ENCODE data around the gene APOL6.

APOL6 gene

DNA sequence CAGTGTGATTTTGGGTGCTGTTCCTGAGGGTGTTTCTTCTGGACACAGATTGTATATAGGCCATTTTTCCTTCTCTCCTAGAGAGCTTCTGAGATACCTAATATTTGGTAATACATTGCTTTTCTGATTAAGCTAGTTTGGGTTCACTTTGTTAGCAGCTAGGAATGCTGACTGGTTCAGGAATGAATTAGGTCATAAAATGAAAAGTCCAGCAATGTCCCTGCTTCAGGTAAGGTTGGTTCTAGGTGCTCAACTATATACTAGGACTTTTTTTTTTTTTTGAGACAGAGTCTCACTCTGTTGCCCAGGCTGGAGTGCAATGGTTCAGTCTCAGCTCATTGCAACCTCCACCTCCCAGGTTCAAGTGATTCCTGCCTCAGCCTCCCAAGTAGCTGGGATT, 36.5 kb downstream of the APOL6 start:
- TF ChIP-seq, protein P1, sequence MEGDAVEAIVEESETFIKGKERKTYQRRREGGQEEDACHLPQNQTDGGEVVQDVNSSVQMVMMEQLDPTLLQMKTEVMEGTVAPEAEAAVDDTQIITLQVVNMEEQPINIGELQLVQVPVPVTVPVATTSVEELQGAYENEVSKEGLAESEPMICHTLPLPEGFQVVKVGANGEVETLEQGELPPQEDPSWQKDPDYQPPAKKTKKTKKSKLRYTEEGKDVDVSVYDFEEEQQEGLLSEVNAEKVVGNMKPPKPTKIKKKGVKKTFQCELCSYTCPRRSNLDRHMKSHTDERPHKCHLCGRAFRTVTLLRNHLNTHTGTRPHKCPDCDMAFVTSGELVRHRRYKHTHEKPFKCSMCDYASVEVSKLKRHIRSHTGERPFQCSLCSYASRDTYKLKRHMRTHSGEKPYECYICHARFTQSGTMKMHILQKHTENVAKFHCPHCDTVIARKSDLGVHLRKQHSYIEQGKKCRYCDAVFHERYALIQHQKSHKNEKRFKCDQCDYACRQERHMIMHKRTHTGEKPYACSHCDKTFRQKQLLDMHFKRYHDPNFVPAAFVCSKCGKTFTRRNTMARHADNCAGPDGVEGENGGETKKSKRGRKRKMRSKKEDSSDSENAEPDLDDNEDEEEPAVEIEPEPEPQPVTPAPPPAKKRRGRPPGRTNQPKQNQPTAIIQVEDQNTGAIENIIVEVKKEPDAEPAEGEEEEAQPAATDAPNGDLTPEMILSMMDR (IDR thresholded peaks at IDR 0.05; ENCODE audit: low read length, missing control alignments), result no peak
- H3K4me3 ChIP-seq (replicated peaks; ENCODE audit: low read depth, low read length), result no peak overlapping the region
- no peak for DNase-seq (ENCODE audit: low read depth)

DNA sequence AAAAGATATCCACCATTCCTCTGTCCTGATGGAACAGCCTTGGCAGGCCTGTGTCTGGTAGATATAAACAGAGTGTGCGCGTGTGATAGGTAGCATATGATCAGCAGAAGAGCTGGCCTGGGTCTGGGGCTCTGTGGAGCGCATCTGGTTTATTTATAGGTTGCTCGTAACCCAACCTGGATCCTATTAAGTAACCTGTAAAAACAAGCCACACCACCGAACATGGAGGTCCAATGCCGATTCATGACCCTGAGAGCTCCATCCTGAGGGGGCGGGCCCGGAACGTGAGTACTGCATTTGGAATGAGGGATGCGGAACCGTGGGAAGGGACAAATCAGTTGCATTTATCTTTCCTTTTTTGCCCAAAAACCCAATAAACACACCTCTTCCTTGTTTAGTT, 37.5 kb downstream of the APOL6 start:
- H3K4me3 ChIP-seq (replicated peaks; ENCODE audit: low read depth, low read length), result no peak overlapping the region
- TF ChIP-seq, protein P1 (IDR thresholded peaks at IDR 0.05; ENCODE audit: low read length, missing control alignments), result no peak
- DNase-seq (ENCODE audit: low read depth), result peak; percentile 23

DNA sequence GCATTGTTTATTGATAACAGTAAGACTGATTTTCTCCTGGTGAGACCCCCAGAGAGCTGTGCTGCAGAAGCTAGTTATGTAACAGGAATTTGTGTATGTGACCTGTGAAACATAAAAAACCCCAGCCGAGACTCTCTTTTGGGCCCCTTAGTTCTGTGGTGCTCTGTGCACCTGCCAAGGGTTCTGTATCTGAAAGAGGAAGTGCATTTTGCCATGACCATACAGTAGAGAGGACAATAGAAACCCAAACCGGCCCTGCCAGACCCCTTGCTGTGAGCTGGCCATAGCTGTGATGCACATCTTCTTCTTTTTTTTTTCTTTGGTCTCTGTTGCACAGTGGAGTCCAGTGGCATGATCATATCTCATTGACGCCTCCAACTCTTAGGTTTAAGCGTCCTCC, 38.1 kb downstream of the APOL6 start:
- no peak for DNase-seq (ENCODE audit: low read depth)
- TF ChIP-seq, protein P1 (IDR thresholded peaks at IDR 0.05; ENCODE audit: low read length, missing control alignments), result no peak
- H3K4me3 ChIP-seq (replicated peaks; ENCODE audit: low read depth, low read length), result no peak overlapping the region

DNA sequence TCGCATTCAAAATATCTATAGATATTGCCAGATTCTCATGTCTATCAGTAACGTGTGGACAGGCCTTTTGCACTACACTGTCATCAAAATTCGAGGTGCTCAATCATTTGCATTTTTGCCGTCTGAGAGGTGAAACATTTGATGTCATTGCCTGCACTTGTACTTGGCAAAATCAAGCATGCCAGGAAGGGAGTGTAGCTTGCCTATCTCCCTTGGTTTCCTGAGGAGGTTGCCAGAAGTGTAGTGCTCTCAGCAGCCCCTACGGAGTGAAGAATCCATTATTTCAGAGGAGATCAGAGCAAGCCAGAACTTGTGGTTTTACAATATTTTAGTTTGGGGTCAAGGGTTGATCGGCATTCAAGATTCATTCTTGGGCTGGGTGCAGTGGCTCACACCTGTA, 39.2 kb downstream of the APOL6 start:
- peak; percentile 64 for DNase-seq (ENCODE audit: low read depth)
- TF ChIP-seq, protein P1 (IDR thresholded peaks at IDR 0.05; ENCODE audit: low read length, missing control alignments), result no peak
- no peak overlapping the region for H3K4me3 ChIP-seq (replicated peaks; ENCODE audit: low read depth, low read length)

DNA sequence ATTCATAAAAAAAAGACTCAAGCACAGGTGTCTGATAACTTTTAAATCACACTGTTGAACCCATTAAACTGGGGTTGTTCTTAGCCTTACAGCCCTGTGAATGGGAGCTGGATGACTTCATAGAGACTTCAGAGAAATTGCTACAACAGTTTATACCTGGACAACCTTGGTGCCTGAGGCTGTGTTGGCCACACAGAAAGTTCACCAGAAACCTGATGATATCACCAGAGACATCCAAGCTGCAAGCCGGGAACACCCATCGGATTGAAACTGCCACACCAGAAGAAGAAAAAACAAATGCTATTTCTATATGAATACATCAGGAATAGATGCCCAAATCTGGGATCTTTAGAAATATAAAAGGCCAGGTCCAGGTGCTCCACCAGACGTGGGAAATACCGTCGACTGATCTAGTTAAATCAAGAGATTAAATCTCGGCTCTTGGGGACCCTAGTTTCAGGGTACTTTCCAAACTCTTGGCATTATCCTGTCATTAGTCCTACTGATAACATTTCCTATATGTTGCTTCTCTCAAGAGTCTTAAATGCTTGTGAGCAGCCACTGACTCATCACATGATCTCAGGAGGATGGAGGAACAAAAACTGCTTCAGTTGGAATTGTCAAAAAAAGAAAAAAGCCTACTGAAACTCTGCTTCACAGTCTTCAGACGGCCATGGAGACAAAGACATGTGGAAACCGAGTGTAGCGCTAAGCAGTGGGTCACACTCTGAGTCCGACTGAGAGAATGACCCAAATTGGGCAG, 40.8 kb downstream of the APOL6 start:
- H3K4me3 ChIP-seq (replicated peaks; ENCODE audit: low read depth, low read length), result no peak overlapping the region
- no peak for DNase-seq (ENCODE audit: low read depth)
- TF ChIP-seq, protein P1 (IDR thresholded peaks at IDR 0.05; ENCODE audit: low read length, missing control alignments), result no peak

DNA sequence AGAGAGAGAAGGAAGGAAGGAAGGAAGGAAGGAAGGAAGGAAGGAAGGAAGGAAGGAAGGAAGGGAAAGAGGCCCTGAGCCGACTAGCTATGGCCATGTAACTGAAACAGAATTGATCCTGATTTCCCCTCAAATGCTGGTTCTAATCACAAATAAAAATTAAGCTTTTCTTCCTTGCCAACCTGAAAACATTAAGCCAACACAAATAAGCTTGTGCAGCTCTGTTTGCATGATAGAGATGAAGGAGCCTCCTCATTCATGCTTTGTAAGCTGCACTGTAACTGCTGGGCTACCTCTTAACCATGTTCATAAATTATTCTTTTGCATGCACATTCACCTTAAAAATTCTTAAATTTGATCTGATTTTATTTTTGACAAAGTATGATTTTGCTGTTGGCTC, 41.8 kb downstream of the APOL6 start:
- no peak overlapping the region for H3K4me3 ChIP-seq (replicated peaks; ENCODE audit: low read depth, low read length)
- TF ChIP-seq, protein P1 (IDR thresholded peaks at IDR 0.05; ENCODE audit: low read length, missing control alignments), result no peak
- DNase-seq (ENCODE audit: low read depth), result no peak

DNA sequence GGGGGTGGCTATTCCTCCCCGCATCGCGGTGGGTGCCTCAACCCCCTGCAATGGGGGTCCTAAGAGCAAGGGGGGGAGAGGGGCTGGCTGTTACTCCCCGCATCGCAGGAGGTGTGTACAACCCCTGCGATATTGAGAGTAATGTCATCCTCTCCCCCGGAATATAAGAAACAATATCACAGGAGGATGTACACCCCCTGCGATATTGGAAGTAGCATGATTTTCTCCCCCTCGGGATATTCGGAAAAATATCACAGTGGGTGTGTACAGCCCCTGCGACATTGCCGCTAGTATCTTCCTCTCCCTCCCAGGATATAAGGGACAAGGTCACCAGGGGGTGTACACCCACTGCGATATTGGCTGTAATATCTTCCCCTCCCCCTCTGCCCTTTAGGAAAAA, 47.0 kb downstream of the APOL6 start:
- no peak for DNase-seq (ENCODE audit: low read depth)
- TF ChIP-seq, protein P1 (IDR thresholded peaks at IDR 0.05; ENCODE audit: low read length, missing control alignments), result no peak
- no peak overlapping the region for H3K4me3 ChIP-seq (replicated peaks; ENCODE audit: low read depth, low read length)
